H7 (cell line): ENCODE measurements around the gene TEF. TPM values are rescaled to one million over a fixed set of nuclear protein-coding genes. Genes with fewer than 3 reads are reported as not detected.

Experiments used
- DNase-seq: peaks from one replicate; pipeline ENCODE4 v3.0.0; 2012
- H3K27me3 ChIP-seq: 2 replicates; pipeline ENCODE4 v1.6.0; 2011; ENCODE audit warnings: mild to moderate bottlenecking, low read length; ENCODE audit not compliant: control insufficient read depth, insufficient read depth
- H3K36me3 ChIP-seq: replicated peaks from 2 replicates; pipeline ENCODE4 v1.5.1; 2011; ENCODE audit warnings: low read length; ENCODE audit not compliant: control insufficient read depth, insufficient read depth
- H3K4me3 ChIP-seq: 2 replicates; pipeline ENCODE4 v1.5.1; 2011; ENCODE audit warnings: low read depth, mild to moderate bottlenecking, control low read depth, low read length, moderate library complexity; ENCODE audit not compliant: insufficient read depth
- total RNA-seq: library from RNA; depleted of rRNA; stranded (reverse); fragments of >200 nt; shearing (Covaris generic); gene quantifications from 2 replicates; pipeline ENCODE4 v1.2.3, GENCODE V29; 2014

Gene TEF
- total RNA-seq, 1 experiment from 2014 or later: 4.8 TPM

GRCh38 chr22:41347066-41347859, 34.5 kb upstream of the TEF start:
- no peaks in the 10 kb centered on the region for H3K27me3 ChIP-seq
- H3K4me3 ChIP-seq: no peak overlapping the region
- DNase-seq: no peak
- peaks cover 58% of the 10 kb centered on the region for H3K36me3 ChIP-seq

DNA sequence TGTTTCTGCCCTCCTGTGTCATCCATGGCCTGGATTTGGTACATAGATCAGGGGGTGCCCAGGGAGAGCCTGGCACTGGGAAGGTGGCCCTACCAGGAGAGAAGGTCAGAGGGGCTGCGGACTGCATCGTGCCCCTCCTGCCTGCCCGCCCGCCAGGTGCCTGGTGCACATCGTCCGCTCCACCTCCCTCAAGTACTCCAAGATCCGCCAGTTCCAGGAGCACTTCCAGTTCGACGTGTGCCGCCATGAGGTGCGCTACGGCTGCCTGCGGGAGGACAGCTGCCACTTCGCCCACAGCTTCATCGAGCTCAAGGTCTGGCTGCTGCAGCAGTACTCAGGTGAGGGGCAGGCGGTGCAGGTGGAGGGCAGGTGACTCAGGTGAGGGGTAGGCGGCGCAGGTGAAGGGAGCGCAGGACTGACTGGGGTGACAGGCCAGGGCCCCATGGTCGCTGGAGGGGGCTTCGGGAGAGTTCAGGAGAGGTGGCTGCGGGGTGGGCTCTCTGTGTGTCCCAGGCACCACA, 32.7 kb upstream of the TEF start:
- H3K36me3 ChIP-seq: peaks cover 55% of the 10 kb centered on the region
- H3K4me3 ChIP-seq: no peak overlapping the region

GRCh38 chr22:41350087-41350486, 31.7 kb upstream of the TEF start:
- DNase-seq: no peak

More for the DNA sequence above, 32.7 kb upstream of the TEF start:
- no peaks in the 10 kb centered on the region for H3K27me3 ChIP-seq
- DNase-seq: no peak

GRCh38 chr22:41351011-41351410, 30.7 kb upstream of the TEF start:
- H3K36me3 ChIP-seq: peaks cover 54% of the 10 kb centered on the region
- no peak overlapping the region for H3K4me3 ChIP-seq
- no peaks in the 10 kb centered on the region for H3K27me3 ChIP-seq
- DNase-seq: no peak

More at GRCh38 chr22:41350087-41350486, 31.7 kb upstream of the TEF start:
- Histone ChIP-seq H3K27me3 (no peaks in the 10 kb centered on the region), H3K4me3 (no peak overlapping the region), H3K36me3 (peaks cover 50% of the 10 kb centered on the region)

- H3K27me3 ChIP-seq: no peaks in the 10 kb centered on the region
- no peak overlapping the region for H3K4me3 ChIP-seq
- no peak for DNase-seq
- H3K36me3 ChIP-seq: peaks cover 47% of the 10 kb centered on the region
Observed at GRCh38 chr22:41352058-41352457, 29.7 kb upstream of the TEF start.

DNA sequence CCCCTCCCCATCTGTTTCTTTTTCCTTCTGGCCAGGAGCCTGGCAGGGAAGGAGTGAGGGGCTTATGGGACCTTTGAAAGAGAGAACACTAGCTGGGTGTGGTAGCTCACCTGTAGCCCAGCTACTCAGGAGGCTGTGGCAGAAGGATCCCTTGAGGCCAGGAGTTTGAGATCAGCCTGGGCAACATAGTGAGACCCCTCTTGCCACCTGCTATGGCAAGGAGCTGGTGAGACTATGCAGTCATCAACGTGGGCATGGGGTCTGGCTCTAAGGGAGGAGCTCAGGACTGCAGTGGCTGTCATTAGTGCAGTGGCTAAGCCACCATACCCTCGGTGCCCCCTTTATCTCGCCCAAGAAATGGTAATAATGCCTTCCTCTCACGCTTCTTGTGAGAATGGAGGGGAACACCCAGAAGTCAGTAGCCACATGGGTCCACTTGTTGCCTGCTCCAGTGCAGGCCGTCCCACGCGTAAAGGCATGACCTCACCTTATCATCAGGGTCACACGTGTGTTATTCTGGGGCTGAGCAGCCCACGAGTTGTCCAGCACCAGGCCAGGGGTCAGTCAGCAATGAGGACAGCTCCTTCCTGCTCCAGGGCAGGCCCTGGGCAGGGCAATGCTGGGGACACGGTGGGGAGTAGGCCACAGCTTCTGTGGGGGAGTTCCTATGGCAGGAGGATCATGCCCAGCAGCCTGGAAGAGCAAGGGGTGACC, 27.7 kb upstream of the TEF start:
- H3K36me3 ChIP-seq: peaks cover 37% of the 10 kb centered on the region
- no peaks in the 10 kb centered on the region for H3K27me3 ChIP-seq
- no peak overlapping the region for H3K4me3 ChIP-seq
- no peak for DNase-seq

GRCh38 chr22:41354979-41355378, 26.8 kb upstream of the TEF start:
- H3K27me3 ChIP-seq: no peaks in the 10 kb centered on the region
- peaks cover 32% of the 10 kb centered on the region for H3K36me3 ChIP-seq
- H3K4me3 ChIP-seq: no peak overlapping the region
- no peak for DNase-seq

GRCh38 chr22:41355895-41356294, 25.8 kb upstream of the TEF start:
- Histone ChIP-seq H3K4me3 (no peak overlapping the region), H3K27me3 (no peaks in the 10 kb centered on the region), H3K36me3 (peaks cover 24% of the 10 kb centered on the region)
- no peak for DNase-seq

- Histone ChIP-seq H3K27me3 (no peaks in the 10 kb centered on the region), H3K36me3 (peaks cover 20% of the 10 kb centered on the region), H3K4me3 (no peak overlapping the region)
- DNase-seq: no peak
Observed at GRCh38 chr22:41356430-41357028, 25.2 kb upstream of the TEF start.

DNA sequence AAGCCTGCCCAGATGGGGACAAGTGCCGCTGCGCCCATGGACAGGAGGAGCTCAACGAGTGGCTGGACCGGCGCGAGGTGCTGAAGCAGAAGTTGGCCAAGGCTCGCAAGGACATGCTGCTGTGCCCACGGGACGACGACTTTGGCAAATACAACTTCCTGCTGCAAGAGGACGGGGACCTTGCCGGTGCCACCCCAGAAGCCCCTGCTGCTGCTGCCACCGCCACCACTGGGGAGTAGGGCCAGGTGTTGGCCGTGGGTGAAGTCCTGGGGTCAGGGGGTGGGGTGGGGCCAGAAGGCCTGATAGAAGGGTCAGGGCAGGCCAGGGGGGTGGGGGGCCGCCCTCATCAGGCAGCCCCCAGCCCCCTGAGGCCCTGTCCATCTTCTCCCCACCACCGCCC, 24.6 kb upstream of the TEF start:
- Histone ChIP-seq H3K36me3 (peaks cover 15% of the 10 kb centered on the region), H3K4me3 (no peak overlapping the region), H3K27me3 (no peaks in the 10 kb centered on the region)
- DNase-seq: no peak

GRCh38 chr22:41358927-41359326, 22.8 kb upstream of the TEF start:
- H3K27me3 ChIP-seq: no peaks in the 10 kb centered on the region
- H3K4me3 ChIP-seq: no peak overlapping the region
- DNase-seq: no peak
- peaks cover 12% of the 10 kb centered on the region for H3K36me3 ChIP-seq

DNA sequence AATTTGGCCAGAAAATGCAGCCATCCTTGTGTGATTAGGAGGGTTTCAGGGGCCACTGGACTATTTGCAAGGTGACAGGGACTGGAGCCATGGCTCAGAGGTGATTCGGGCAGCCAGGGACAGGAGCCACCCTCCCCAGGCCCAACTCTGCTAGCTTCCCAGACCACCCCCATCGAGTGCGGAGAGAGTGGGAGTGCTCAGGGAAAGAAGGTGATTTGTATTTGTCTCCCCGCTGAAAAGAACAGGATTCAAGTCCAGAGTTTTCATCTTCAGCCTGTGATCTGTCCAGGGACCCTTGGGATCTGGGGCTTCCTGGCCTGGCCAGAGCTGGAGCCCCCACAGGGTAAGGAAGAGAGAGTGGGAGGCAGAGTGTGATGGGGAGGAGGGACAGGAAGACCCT, 22.4 kb upstream of the TEF start:
- DNase-seq: no peak
- H3K27me3 ChIP-seq: no peaks in the 10 kb centered on the region
- H3K36me3 ChIP-seq: peaks cover 9% of the 10 kb centered on the region
- H3K4me3 ChIP-seq: no peak overlapping the region

GRCh38 chr22:41360126-41360525, 21.6 kb upstream of the TEF start:
- no peaks in the 10 kb centered on the region for H3K27me3 ChIP-seq
- H3K36me3 ChIP-seq: peaks cover 9% of the 10 kb centered on the region
- DNase-seq: peak; percentile 90
- H3K4me3 ChIP-seq: no peak overlapping the region

- Histone ChIP-seq H3K27me3 (no peaks in the 10 kb centered on the region), H3K4me3 (no peak overlapping the region), H3K36me3 (peaks cover 2% of the 10 kb centered on the region)
- no peak for DNase-seq
Observed at GRCh38 chr22:41361716-41362310, 19.9 kb upstream of the TEF start.
